ENCODE data around the gene SCAMP3.
A peak's percentile ranks its signal among the peaks of the same experiment; 100 is the strongest.
"Not testable (repeated sequence)": the region's sequence is repeated elsewhere in the genome, so short reads cannot be mapped to it uniquely, and the experiment has no call there.

The SCAMP3 gene

GRCh38 chr1:155291006-155291405 lies 28.8 kb upstream of the SCAMP3 start:
- no CpG with 5 or more reads among the region's 10 CpGs for WGBS (ENCODE audit: extremely low coverage, insufficient coverage, insufficient read length)
- peaks cover 14% of the 10 kb centered on the region for H3K27me3 ChIP-seq (ENCODE audit: insufficient read depth, low read length)
- not testable (repeated sequence) for H3K4me1 ChIP-seq (ENCODE audit: control insufficient read depth in 1 of 2, insufficient read depth in 2 of 2, low read length in 2 of 2); H3K27ac ChIP-seq (ENCODE audit: low read depth, low read length); H3K4me3 ChIP-seq (ENCODE audit: low read depth, low read length); H4K8ac ChIP-seq (ENCODE audit: low read depth, low read length); H2AFZ ChIP-seq (ENCODE audit: insufficient read depth, low read length, poor library complexity); H2AK5ac ChIP-seq (ENCODE audit: low read length); H3K9me3 ChIP-seq (ENCODE audit: insufficient read depth, low read depth, low read length); H2BK5ac ChIP-seq (ENCODE audit: low read depth, low read length, poor library complexity); H3K18ac ChIP-seq (ENCODE audit: low read length); H3K9ac ChIP-seq (ENCODE audit: low read length); H2BK12ac ChIP-seq (ENCODE audit: low read length); H3K79me2 ChIP-seq (ENCODE audit: control insufficient read depth, insufficient read depth, low read length, poor library complexity); H4K91ac ChIP-seq (ENCODE audit: low read depth, low read length); H3K4me2 ChIP-seq (ENCODE audit: low read length); H3K79me1 ChIP-seq (ENCODE audit: low read length); H3K14ac ChIP-seq (ENCODE audit: low read length); H3K4ac ChIP-seq (ENCODE audit: low read depth, low read length); H4K12ac ChIP-seq (ENCODE audit: low read depth, low read length); H2BK120ac ChIP-seq (ENCODE audit: insufficient read depth, low read length, poor library complexity); H3K36me3 ChIP-seq (ENCODE audit: control insufficient read depth in 1 of 2, insufficient read depth in 2 of 2, low read length in 2 of 2); H3K23ac ChIP-seq (ENCODE audit: low read length)
- DNase-seq = peak; percentile 30 to 69

DNA sequence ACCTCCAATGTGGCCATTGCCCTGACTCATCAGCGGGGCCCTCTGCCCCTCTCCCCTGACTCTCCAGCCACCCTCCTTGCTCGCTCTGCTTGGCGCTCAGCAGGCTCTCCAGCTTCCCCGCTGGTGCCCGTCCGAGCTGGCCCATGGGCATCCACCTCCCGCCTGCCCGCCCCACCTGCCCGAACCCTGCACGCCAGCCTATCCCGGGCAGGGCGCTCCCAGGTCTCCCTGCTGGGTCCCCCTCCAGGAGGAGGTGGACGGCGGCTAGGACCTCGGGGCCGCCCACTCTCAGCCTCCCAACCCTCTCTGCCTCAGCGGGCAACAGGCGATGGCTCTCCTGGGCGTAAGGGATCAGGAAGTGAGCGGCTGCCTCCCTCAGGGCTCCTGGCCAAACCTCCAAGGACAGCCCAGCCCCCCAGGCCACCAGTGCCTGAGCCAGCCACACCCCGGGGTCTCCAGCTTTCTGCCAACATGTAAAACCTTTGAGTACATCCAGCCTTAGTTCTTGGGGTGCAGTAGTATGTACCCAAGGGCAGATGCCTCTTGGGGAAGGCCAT lies 25.9 kb upstream of the SCAMP3 start:
- no peak overlapping the region for H2BK5ac ChIP-seq (ENCODE audit: low read depth, low read length, poor library complexity)
- H3K9ac ChIP-seq (ENCODE audit: low read length) = no peak overlapping the region
- no CpG with 5 or more reads among the region's 21 CpGs for WGBS (ENCODE audit: extremely low coverage, insufficient coverage, insufficient read length)
- H3K4me3 ChIP-seq (ENCODE audit: low read depth, low read length) = no peak overlapping the region
- H3K9me3 ChIP-seq (ENCODE audit: insufficient read depth, low read depth, low read length) = no peaks in the 10 kb centered on the region
- H3K4ac ChIP-seq (ENCODE audit: low read depth, low read length) = no peak overlapping the region
- H3K27me3 ChIP-seq (ENCODE audit: insufficient read depth, low read length) = no peaks in the 10 kb centered on the region
- H3K23ac ChIP-seq (ENCODE audit: low read length) = no peak overlapping the region
- no peak overlapping the region for H3K4me2 ChIP-seq (ENCODE audit: low read length)
- no peak overlapping the region for H4K91ac ChIP-seq (ENCODE audit: low read depth, low read length)
- H3K4me1 ChIP-seq (ENCODE audit: control insufficient read depth in 1 of 2, insufficient read depth in 2 of 2, low read length in 2 of 2) = no peaks in the 10 kb centered on the region
- no peak overlapping the region for H3K18ac ChIP-seq (ENCODE audit: low read length)
- H2AFZ ChIP-seq (ENCODE audit: insufficient read depth, low read length, poor library complexity) = no peak overlapping the region
- H2AK5ac ChIP-seq (ENCODE audit: low read length) = no peak overlapping the region
- H3K14ac ChIP-seq (ENCODE audit: low read length) = no peak overlapping the region
- no peak overlapping the region for H2BK12ac ChIP-seq (ENCODE audit: low read length)
- H3K36me3 ChIP-seq (ENCODE audit: control insufficient read depth in 1 of 2, insufficient read depth in 2 of 2, low read length in 2 of 2) = no peaks in the 10 kb centered on the region
- no peak overlapping the region for H3K27ac ChIP-seq (ENCODE audit: low read depth, low read length)
- DNase-seq = no peak
- H4K8ac ChIP-seq (ENCODE audit: low read depth, low read length) = no peak overlapping the region
- H4K12ac ChIP-seq (ENCODE audit: low read depth, low read length) = no peak overlapping the region
- H3K79me1 ChIP-seq (ENCODE audit: low read length) = no peaks in the 10 kb centered on the region
- H2BK120ac ChIP-seq (ENCODE audit: insufficient read depth, low read length, poor library complexity) = no peak overlapping the region
- H3K79me2 ChIP-seq (ENCODE audit: control insufficient read depth, insufficient read depth, low read length, poor library complexity) = no peaks in the 10 kb centered on the region

DNA sequence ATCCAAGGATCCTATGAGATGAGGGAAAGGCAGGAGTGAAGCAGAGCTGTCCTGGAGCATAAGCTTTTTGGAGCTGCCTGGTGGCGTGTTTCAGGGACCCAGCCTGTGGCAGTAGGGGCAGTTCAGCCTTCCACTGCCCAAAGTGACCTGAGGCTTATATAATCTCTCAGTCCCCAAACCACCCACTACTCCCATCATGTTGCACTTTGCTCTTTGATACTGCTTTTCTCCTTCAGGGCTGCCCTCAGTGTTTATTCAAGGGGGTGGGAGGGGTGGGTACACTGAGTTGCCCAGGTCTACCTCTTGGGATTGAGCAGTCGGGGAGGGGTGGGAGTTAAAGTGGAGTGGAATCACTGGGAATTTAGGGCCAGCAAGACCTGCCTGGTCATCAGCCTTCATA lies 24.4 kb upstream of the SCAMP3 start:
- H3K14ac ChIP-seq (ENCODE audit: low read length) = no peak overlapping the region
- H3K36me3 ChIP-seq (ENCODE audit: control insufficient read depth in 1 of 2, insufficient read depth in 2 of 2, low read length in 2 of 2) = peaks cover 2% of the 10 kb centered on the region in 2 experiments
- no peaks in the 10 kb centered on the region for H3K4me1 ChIP-seq (ENCODE audit: control insufficient read depth in 1 of 2, insufficient read depth in 2 of 2, low read length in 2 of 2)
- no peak overlapping the region for H3K4me3 ChIP-seq (ENCODE audit: low read depth, low read length)
- WGBS (ENCODE audit: extremely low coverage, insufficient coverage, insufficient read length) = no CpG with 5 or more reads among the region's 2 CpGs
- H3K18ac ChIP-seq (ENCODE audit: low read length) = no peak overlapping the region
- no peak overlapping the region for H4K12ac ChIP-seq (ENCODE audit: low read depth, low read length)
- no peak overlapping the region for H3K4me2 ChIP-seq (ENCODE audit: low read length)
- no peak overlapping the region for H3K4ac ChIP-seq (ENCODE audit: low read depth, low read length)
- H4K8ac ChIP-seq (ENCODE audit: low read depth, low read length) = no peak overlapping the region
- H2AK5ac ChIP-seq (ENCODE audit: low read length) = no peak overlapping the region
- no peak overlapping the region for H4K91ac ChIP-seq (ENCODE audit: low read depth, low read length)
- no peak overlapping the region for H3K9ac ChIP-seq (ENCODE audit: low read length)
- H2BK12ac ChIP-seq (ENCODE audit: low read length) = no peak overlapping the region
- no peak overlapping the region for H3K27ac ChIP-seq (ENCODE audit: low read depth, low read length)
- H3K23ac ChIP-seq (ENCODE audit: low read length) = no peak overlapping the region
- DNase-seq = no peak
- no peaks in the 10 kb centered on the region for H3K79me1 ChIP-seq (ENCODE audit: low read length)
- H2AFZ ChIP-seq (ENCODE audit: insufficient read depth, low read length, poor library complexity) = no peak overlapping the region
- H2BK120ac ChIP-seq (ENCODE audit: insufficient read depth, low read length, poor library complexity) = no peak overlapping the region
- H3K9me3 ChIP-seq (ENCODE audit: insufficient read depth, low read depth, low read length) = no peaks in the 10 kb centered on the region
- H2BK5ac ChIP-seq (ENCODE audit: low read depth, low read length, poor library complexity) = no peak overlapping the region
- no peaks in the 10 kb centered on the region for H3K79me2 ChIP-seq (ENCODE audit: control insufficient read depth, insufficient read depth, low read length, poor library complexity)
- H3K27me3 ChIP-seq (ENCODE audit: insufficient read depth, low read length) = no peaks in the 10 kb centered on the region

- no peak overlapping the region for H2AK5ac ChIP-seq (ENCODE audit: low read length)
- no peak overlapping the region for H4K8ac ChIP-seq (ENCODE audit: low read depth, low read length)
- H3K79me2 ChIP-seq (ENCODE audit: control insufficient read depth, insufficient read depth, low read length, poor library complexity) = no peaks in the 10 kb centered on the region
- no peak for DNase-seq
- no peaks in the 10 kb centered on the region for H3K9me3 ChIP-seq (ENCODE audit: insufficient read depth, low read depth, low read length)
- H3K36me3 ChIP-seq (ENCODE audit: control insufficient read depth in 1 of 2, insufficient read depth in 2 of 2, low read length in 2 of 2) = peaks cover 2% of the 10 kb centered on the region in 2 experiments
- no peak overlapping the region for H2BK120ac ChIP-seq (ENCODE audit: insufficient read depth, low read length, poor library complexity)
- H3K4me3 ChIP-seq (ENCODE audit: low read depth, low read length) = no peak overlapping the region
- no peak overlapping the region for H2BK12ac ChIP-seq (ENCODE audit: low read length)
- no peak overlapping the region for H3K14ac ChIP-seq (ENCODE audit: low read length)
- no peaks in the 10 kb centered on the region for H3K79me1 ChIP-seq (ENCODE audit: low read length)
- no peak overlapping the region for H2AFZ ChIP-seq (ENCODE audit: insufficient read depth, low read length, poor library complexity)
- H2BK5ac ChIP-seq (ENCODE audit: low read depth, low read length, poor library complexity) = no peak overlapping the region
- H3K4me1 ChIP-seq (ENCODE audit: control insufficient read depth in 1 of 2, insufficient read depth in 2 of 2, low read length in 2 of 2) = no peaks in the 10 kb centered on the region
- no peak overlapping the region for H4K91ac ChIP-seq (ENCODE audit: low read depth, low read length)
- H3K4me2 ChIP-seq (ENCODE audit: low read length) = no peak overlapping the region
- H3K23ac ChIP-seq (ENCODE audit: low read length) = no peak overlapping the region
- no peak overlapping the region for H3K18ac ChIP-seq (ENCODE audit: low read length)
- no peak overlapping the region for H3K27ac ChIP-seq (ENCODE audit: low read depth, low read length)
- no peak overlapping the region for H4K12ac ChIP-seq (ENCODE audit: low read depth, low read length)
- no peak overlapping the region for H3K9ac ChIP-seq (ENCODE audit: low read length)
- no peak overlapping the region for H3K4ac ChIP-seq (ENCODE audit: low read depth, low read length)
- WGBS (ENCODE audit: extremely low coverage, insufficient coverage, insufficient read length) = no CpG with 5 or more reads among the region's 18 CpGs
- H3K27me3 ChIP-seq (ENCODE audit: insufficient read depth, low read length) = no peaks in the 10 kb centered on the region
Measured at GRCh38 chr1:155285631-155286044, 23.5 kb upstream of the SCAMP3 start.

All from trophoblast cell (in vitro differentiated cells and primary cell).